ENCODE results near the gene RPLP2.

DNA sequence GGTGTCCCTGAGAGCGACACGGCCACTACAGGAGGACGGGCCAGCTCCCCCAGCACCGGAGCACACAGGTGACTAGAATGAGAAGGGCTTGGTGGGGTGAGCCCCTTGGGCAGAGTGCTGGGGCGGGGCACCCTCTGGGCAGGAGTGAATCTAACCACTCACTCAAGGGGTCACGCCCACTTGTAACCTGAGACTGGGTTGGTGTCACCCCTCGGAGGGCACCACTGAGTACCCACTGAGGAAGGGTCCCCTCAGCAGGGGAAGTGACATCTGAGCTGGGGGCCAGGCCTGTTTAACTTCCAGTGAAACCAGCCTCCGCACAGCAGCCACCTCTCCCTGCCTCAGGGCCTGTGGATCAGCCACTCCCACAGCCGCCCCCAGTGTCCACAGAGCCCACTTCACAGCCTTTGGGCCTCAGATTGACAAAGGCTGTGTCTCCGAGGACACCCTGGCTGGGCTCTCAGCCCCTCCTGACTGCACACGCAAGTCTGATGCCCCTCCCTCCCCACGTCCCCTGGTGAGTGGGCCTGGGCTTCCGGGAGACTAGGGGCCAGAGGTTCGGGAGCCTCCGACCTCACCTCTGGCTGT lies 38.1 kb upstream of the RPLP2 start:
- TF ChIP-seq, protein P1, sequence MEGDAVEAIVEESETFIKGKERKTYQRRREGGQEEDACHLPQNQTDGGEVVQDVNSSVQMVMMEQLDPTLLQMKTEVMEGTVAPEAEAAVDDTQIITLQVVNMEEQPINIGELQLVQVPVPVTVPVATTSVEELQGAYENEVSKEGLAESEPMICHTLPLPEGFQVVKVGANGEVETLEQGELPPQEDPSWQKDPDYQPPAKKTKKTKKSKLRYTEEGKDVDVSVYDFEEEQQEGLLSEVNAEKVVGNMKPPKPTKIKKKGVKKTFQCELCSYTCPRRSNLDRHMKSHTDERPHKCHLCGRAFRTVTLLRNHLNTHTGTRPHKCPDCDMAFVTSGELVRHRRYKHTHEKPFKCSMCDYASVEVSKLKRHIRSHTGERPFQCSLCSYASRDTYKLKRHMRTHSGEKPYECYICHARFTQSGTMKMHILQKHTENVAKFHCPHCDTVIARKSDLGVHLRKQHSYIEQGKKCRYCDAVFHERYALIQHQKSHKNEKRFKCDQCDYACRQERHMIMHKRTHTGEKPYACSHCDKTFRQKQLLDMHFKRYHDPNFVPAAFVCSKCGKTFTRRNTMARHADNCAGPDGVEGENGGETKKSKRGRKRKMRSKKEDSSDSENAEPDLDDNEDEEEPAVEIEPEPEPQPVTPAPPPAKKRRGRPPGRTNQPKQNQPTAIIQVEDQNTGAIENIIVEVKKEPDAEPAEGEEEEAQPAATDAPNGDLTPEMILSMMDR (IDR thresholded peaks at IDR 0.05): no peak
- TF ChIP-seq MEF2A (IDR thresholded peaks at IDR 0.05; ENCODE audit: borderline replicate concordance, low read depth) (no peak), YY1 (IDR thresholded peaks at IDR 0.05; ENCODE audit: low read depth) (no peak), TCF12 (IDR thresholded peaks at IDR 0.05) (no peak), POLR2AphosphoS5 (IDR thresholded peaks at IDR 0.05; ENCODE audit: low read depth, low read length) (no peak), REST (IDR thresholded peaks at IDR 0.05; ENCODE audit: low read depth, low read length) (no peak), EZH2phosphoT487 (IDR thresholded peaks at IDR 0.05; ENCODE audit: borderline replicate concordance, low read depth) (no peak), RXRA (IDR thresholded peaks at IDR 0.05; ENCODE audit: borderline replicate concordance, low read depth) (no peak), SMC3 (IDR thresholded peaks at IDR 0.05; ENCODE audit: low read depth, low read length) (no peak)
- TF ChIP-seq, protein P2, sequence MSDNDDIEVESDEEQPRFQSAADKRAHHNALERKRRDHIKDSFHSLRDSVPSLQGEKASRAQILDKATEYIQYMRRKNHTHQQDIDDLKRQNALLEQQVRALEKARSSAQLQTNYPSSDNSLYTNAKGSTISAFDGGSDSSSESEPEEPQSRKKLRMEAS (IDR thresholded peaks at IDR 0.05; ENCODE audit: low read depth): no peak
- TF ChIP-seq, protein P3, sequence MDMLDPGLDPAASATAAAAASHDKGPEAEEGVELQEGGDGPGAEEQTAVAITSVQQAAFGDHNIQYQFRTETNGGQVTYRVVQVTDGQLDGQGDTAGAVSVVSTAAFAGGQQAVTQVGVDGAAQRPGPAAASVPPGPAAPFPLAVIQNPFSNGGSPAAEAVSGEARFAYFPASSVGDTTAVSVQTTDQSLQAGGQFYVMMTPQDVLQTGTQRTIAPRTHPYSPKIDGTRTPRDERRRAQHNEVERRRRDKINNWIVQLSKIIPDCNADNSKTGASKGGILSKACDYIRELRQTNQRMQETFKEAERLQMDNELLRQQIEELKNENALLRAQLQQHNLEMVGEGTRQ (IDR thresholded peaks at IDR 0.05; ENCODE audit: borderline replicate concordance, low read depth, low read length): no peak
